Measurements from ENCODE around the gene SH2D3A. TPM values are rescaled to one million over a fixed set of nuclear protein-coding genes. Genes with fewer than 3 reads are reported as not detected.

SH2D3A gene
- total and polyA plus RNA-seq, 2 of the 4 experiments (the other 2 are of a cell fraction) = under 0.01 to 0.09 TPM

- TF ChIP-seq RCOR1 (IDR thresholded peaks at IDR 0.05; ENCODE audit: insufficient replicate concordance, low read length) = no peak
Observed at GRCh38 chr19:6774821-6775707, 7.8 kb upstream of the SH2D3A start (continued).

DNA sequence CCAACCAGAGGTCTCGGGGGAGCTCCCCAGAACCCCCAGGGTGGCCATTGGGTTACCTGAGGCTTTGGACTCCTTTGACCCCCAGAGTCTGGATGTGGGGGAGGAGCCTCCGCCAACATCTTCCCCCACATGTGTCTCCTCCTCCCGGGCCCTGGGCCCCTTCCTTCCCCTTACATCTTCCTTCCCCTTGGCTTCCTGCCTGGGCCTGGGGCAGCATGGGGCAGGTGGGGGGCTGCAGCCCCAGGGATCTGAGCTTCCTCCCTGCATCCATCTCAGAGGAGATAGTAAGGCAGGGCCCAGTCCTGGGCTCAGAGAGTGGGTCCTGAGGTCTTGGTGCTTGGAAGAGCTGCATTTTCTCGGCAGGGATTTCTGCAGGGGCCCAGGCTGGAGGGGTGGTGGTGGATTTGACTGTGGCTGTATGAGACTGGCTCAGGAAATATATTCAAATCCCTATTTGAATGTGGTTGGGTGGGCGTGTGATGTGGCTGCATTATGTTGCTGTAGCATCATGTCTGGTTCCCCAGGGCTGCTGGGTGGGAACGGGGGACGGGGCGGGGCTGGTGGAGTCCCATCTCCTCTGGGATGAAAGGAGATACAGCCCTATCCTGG, 6.2 kb upstream of the SH2D3A start:
- Histone ChIP-seq H3K79me1 (ENCODE audit: low read depth in 1 of 2, low read length in 2 of 2) (no peaks in the 10 kb centered on the region), H3K27ac (ENCODE audit: insufficient read depth, low read length) (no peak overlapping the region), H2AK9ac (replicated peaks; ENCODE audit: low read depth, low read length, poor library complexity) (no peak overlapping the region), H2BK120ac (ENCODE audit: low read depth, low read length) (no peak overlapping the region), H2AFZ (replicated peaks; ENCODE audit: low read length, poor library complexity) (no peak overlapping the region), H3K36me3 (ENCODE audit: control insufficient read depth, insufficient read depth, low read length) (no peaks in the 10 kb centered on the region), H3K9ac (ENCODE audit: low read depth, low read length) (no peak overlapping the region), H3K9me3 (ENCODE audit: control insufficient read depth, insufficient read depth, low read length) (no peaks in the 10 kb centered on the region), H2AK5ac (ENCODE audit: low read depth, low read length) (no peak overlapping the region), H3K27me3 (ENCODE audit: control insufficient read depth, insufficient read depth, low read length) (no peaks in the 10 kb centered on the region), H2BK15ac (ENCODE audit: low read depth, low read length) (no peak overlapping the region), H4K8ac (ENCODE audit: low read depth in 2 of 2, low read length in 2 of 2) (no peak overlapping the region), H4K5ac (ENCODE audit: low read depth, low read length) (no peak overlapping the region), H3K4me3 (ENCODE audit: insufficient read depth, low read depth, low read length) (no peak overlapping the region), H2BK20ac (ENCODE audit: low read depth, low read length) (no peak overlapping the region), H3K4me2 (ENCODE audit: low read depth, low read length) (no peak overlapping the region), H3K4ac (ENCODE audit: low read depth, low read length) (no peak overlapping the region), H3K18ac (ENCODE audit: low read depth, low read length) (no peak overlapping the region), H3K9me1 (ENCODE audit: insufficient read depth, low read length) (no peaks in the 10 kb centered on the region), H3K4me1 (ENCODE audit: control insufficient read depth, insufficient read depth, low read length) (no peaks in the 10 kb centered on the region), H4K20me1 (ENCODE audit: insufficient read depth, low read length) (no peaks in the 10 kb centered on the region), H2BK5ac (ENCODE audit: low read depth, low read length, poor library complexity, severe bottlenecking) (no peak overlapping the region), H3K14ac (replicated peaks; ENCODE audit: low read depth, low read length) (no peak overlapping the region), H3K56ac (ENCODE audit: extremely low read depth, insufficient read depth, low read length) (no peak overlapping the region), H3K23ac (ENCODE audit: low read depth, low read length) (no peak overlapping the region), H4K91ac (ENCODE audit: insufficient read depth, low read depth, low read length) (no peak overlapping the region)
- 20% methylated on average over 2 of the region's 8 CpGs; no CpG with 5 or more reads in 1 of the 2 experiments for WGBS, 2 experiments (ENCODE audit: extremely low coverage in 2 of 2, insufficient read length in 1 of 2)
- dilution Hi-C loops (cut with HindIII; ENCODE audit: low sequenced_read_pairs, unreplicated experiment) = no loop called here
- ChIA-PET POLR2A (ENCODE audit: unreplicated experiment) (no interaction called here), CTCF (no interaction called here)
- BruUV-seq (replicated peaks) = no TSS peak
- no peak for ATAC-seq (ENCODE audit: low read depth)
- in situ Hi-C loops (cut with MboI; ENCODE audit: low sequenced_read_pairs) = no loop called here
- intact Hi-C loops (cut with micrococcal nuclease) = no loop called here
- DNase-seq = no peak
- TF ChIP-seq RAD21 (IDR thresholded peaks at IDR 0.05; ENCODE audit: low read length) (no peak), MAZ (IDR thresholded peaks at IDR 0.05; ENCODE audit: borderline replicate concordance, low read depth, low read length) (no peak), MAFK (IDR thresholded peaks at IDR 0.05; ENCODE audit: low read depth, low read length) (no peak), NFE2L2 (IDR thresholded peaks at IDR 0.05; ENCODE audit: low read depth, low read length) (no peak), RCOR1 (IDR thresholded peaks at IDR 0.05; ENCODE audit: insufficient replicate concordance, low read length) (no peak), MXI1 (IDR thresholded peaks at IDR 0.05; ENCODE audit: borderline replicate concordance, low read depth, low read length) (no peak), POLR2A (IDR thresholded peaks at IDR 0.05; ENCODE audit: low read depth, low read length) (no peak), FOS (IDR thresholded peaks at IDR 0.05; ENCODE audit: low read depth, low read length) (no peak)
- TF ChIP-seq, protein P1, sequence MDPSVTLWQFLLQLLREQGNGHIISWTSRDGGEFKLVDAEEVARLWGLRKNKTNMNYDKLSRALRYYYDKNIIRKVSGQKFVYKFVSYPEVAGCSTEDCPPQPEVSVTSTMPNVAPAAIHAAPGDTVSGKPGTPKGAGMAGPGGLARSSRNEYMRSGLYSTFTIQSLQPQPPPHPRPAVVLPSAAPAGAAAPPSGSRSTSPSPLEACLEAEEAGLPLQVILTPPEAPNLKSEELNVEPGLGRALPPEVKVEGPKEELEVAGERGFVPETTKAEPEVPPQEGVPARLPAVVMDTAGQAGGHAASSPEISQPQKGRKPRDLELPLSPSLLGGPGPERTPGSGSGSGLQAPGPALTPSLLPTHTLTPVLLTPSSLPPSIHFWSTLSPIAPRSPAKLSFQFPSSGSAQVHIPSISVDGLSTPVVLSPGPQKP (IDR thresholded peaks at IDR 0.05; ENCODE audit: borderline replicate concordance, low read depth, low read length) = no peak
- TF ChIP-seq, protein P2, sequence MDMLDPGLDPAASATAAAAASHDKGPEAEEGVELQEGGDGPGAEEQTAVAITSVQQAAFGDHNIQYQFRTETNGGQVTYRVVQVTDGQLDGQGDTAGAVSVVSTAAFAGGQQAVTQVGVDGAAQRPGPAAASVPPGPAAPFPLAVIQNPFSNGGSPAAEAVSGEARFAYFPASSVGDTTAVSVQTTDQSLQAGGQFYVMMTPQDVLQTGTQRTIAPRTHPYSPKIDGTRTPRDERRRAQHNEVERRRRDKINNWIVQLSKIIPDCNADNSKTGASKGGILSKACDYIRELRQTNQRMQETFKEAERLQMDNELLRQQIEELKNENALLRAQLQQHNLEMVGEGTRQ (IDR thresholded peaks at IDR 0.05; ENCODE audit: low read depth, low read length) = no peak
- TF ChIP-seq, protein P3, sequence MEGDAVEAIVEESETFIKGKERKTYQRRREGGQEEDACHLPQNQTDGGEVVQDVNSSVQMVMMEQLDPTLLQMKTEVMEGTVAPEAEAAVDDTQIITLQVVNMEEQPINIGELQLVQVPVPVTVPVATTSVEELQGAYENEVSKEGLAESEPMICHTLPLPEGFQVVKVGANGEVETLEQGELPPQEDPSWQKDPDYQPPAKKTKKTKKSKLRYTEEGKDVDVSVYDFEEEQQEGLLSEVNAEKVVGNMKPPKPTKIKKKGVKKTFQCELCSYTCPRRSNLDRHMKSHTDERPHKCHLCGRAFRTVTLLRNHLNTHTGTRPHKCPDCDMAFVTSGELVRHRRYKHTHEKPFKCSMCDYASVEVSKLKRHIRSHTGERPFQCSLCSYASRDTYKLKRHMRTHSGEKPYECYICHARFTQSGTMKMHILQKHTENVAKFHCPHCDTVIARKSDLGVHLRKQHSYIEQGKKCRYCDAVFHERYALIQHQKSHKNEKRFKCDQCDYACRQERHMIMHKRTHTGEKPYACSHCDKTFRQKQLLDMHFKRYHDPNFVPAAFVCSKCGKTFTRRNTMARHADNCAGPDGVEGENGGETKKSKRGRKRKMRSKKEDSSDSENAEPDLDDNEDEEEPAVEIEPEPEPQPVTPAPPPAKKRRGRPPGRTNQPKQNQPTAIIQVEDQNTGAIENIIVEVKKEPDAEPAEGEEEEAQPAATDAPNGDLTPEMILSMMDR (conservative IDR thresholded peaks at IDR 0.05; ENCODE audit: low read depth, low read length) = no peak

Data from IMR-90 (cell line).